ENCODE data around the gene ZNF526. TPM values are rescaled to one million over a fixed set of nuclear protein-coding genes. Genes with fewer than 3 reads are reported as not detected.

The ZNF526 gene
- total and polyA plus RNA-seq, 5 donors from 2014 or later, result 4.0 to 8.8 (median 5.8) TPM

DNA sequence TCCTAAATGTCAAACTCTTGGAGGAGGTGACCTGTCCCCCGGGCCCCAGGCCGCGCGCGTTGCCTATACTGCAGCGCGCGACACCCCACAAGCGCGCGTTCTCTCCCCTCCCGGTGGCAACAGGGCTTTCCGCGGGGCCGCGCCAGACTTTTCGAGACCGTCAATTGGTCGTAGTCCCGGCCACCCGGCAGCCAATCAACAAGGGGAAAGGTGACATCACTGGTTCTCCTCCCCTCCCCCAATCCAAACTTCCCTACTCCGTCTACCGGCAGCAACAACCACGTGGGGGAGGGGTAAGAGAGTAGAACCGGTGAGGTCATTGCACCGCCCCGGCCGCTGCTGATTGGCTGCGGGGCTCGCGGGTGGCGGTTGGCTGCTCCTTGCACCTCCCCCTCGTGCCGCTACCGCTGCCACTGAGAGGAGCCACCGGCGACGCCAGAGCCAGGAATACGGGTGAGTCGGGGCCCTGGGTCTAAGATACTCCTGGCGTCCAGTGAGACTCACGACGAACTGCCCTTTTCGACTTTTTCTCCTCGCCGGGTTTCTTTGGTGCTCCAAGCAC, 48.1 kb downstream of the ZNF526 start:
- Histone ChIP-seq H3K27ac (ENCODE audit: insufficient read depth, low read length, poor library complexity, severe bottlenecking) (peak overlapping the region; percentile 99), H3K4me3 (ENCODE audit: low read depth, low read length) (peak overlapping the region; percentile 88), H3K27me3 (ENCODE audit: control insufficient read depth, insufficient read depth, low read length) (no peaks in the 10 kb centered on the region), H3K36me3 (ENCODE audit: control insufficient read depth, insufficient read depth, low read length) (no peaks in the 10 kb centered on the region), H3K4me1 (ENCODE audit: control insufficient read depth, insufficient read depth, low read length, poor library complexity, severe bottlenecking) (peaks cover 30% of the 10 kb centered on the region), H3K9me3 (ENCODE audit: control insufficient read depth in 2 of 2, low read length in 2 of 2) (no peaks in the 10 kb centered on the region)
- peak; percentile 99 to 100 (median 100) for DNase-seq
- no peaks in the 10 kb centered on the region for H3K9me3 Mint-ChIP-seq
- H3K4me3 Mint-ChIP-seq, result no peak overlapping the region
- no peaks in the 10 kb centered on the region for H3K27me3 Mint-ChIP-seq
- no peaks in the 10 kb centered on the region for H3K36me3 Mint-ChIP-seq
- H3K27ac Mint-ChIP-seq, result no peak overlapping the region
- ATAC-seq (ENCODE audit: low read depth in 2 of 2), result peak; percentile 59 to 61
- peaks cover 0 to 24% (median 16%) of the 10 kb centered on the region in 4 donors for H3K4me1 Mint-ChIP-seq

- Histone ChIP-seq H3K4me1 (ENCODE audit: control insufficient read depth, insufficient read depth, low read length, poor library complexity, severe bottlenecking) (peaks cover 30% of the 10 kb centered on the region), H3K9me3 (ENCODE audit: control insufficient read depth in 2 of 2, low read length in 2 of 2) (no peaks in the 10 kb centered on the region), H3K27me3 (ENCODE audit: control insufficient read depth, insufficient read depth, low read length) (no peaks in the 10 kb centered on the region), H3K36me3 (ENCODE audit: control insufficient read depth, insufficient read depth, low read length) (peaks cover 4% of the 10 kb centered on the region), H3K4me3 (ENCODE audit: low read depth, low read length) (peak within 1 kb of the TSS; percentile 88), H3K27ac (ENCODE audit: insufficient read depth, low read length, poor library complexity, severe bottlenecking) (peak within 1 kb of the TSS; percentile 99)
- ATAC-seq (ENCODE audit: low read depth in 2 of 2) (peak; percentile 83 to 86), DNase-seq (peak; percentile 98 to 100 (median 100))
- H3K36me3 Mint-ChIP-seq, result no peaks in the 10 kb centered on the region
- no peaks in the 10 kb centered on the region for H3K27me3 Mint-ChIP-seq
- H3K27ac Mint-ChIP-seq, result peak within 1 kb of the TSS in 2 of 3 donors; percentile 98 to 99
- no peaks in the 10 kb centered on the region for H3K9me3 Mint-ChIP-seq
- peaks cover 0 to 24% (median 16%) of the 10 kb centered on the region in 4 donors for H3K4me1 Mint-ChIP-seq
- H3K4me3 Mint-ChIP-seq, result peak within 1 kb of the TSS; percentile 90 to 98 (median 92)
Measured at GRCh38 chr19:42268704-42269477, 48.8 kb downstream of the ZNF526 start, which contains the start of gene CIC. CIC (plus strand) TSS chr19:42269252; CDS start chr19:42271784, 2,532 bp downstream.

DNA sequence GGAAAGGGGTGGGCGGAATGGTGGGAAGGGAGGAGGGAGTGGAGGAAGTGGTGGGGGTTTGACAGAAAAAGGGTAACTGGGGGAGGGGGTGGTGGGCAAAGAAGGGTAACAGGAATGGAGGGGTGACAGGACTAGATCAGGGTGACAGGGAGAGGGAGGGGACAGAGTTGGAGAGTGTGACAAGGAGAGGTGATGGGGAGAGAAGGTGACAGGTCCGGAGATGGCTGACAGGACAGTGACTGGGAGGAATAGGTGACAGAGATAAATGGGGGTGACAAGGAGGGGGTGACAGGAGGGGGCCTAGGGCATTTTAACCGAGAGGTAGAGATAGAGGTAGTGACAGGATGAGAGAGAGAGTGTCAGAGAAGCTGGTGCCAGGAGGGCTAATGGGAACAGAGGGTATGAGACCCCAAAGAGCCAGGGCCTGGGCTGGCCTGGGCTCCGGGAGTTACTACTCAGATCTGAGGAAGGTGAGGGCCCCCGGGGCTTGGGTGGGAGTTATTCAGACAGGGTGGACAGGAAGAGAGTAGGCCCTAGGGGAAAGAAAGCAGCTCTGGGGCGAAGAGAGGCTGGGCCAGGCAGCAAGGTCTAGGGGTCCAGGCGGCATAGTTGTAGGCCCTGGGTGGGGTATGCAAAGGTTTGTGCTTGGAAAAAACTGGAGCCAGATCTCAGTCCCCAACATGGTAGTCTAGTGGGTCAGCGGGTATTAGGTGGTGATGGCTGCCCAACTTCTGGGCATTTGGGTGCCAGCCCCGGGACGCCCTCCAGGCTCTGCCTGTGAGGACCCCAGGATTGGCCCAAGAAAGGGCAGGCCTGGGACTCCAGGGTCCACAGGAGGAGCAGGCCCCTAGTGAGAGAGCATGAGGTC, 49.6 kb downstream of the ZNF526 start:
- ATAC-seq (ENCODE audit: low read depth in 2 of 2), result no peak
- Mint-ChIP-seq H3K4me1 (peaks cover 0 to 26% (median 18%) of the 10 kb centered on the region in 4 donors), H3K9me3 (no peaks in the 10 kb centered on the region), H3K27ac (peak overlapping the region in 2 of 3 donors; percentile 98 to 99), H3K27me3 (no peaks in the 10 kb centered on the region), H3K4me3 (peak overlapping the region; percentile 90 to 98 (median 92)), H3K36me3 (peaks cover 3% of the 10 kb centered on the region)
- Histone ChIP-seq H3K9me3 (ENCODE audit: control insufficient read depth in 2 of 2, low read length in 2 of 2) (no peaks in the 10 kb centered on the region), H3K27ac (ENCODE audit: insufficient read depth, low read length, poor library complexity, severe bottlenecking) (peak overlapping the region; percentile 99), H3K4me1 (ENCODE audit: control insufficient read depth, insufficient read depth, low read length, poor library complexity, severe bottlenecking) (peaks cover 30% of the 10 kb centered on the region), H3K36me3 (ENCODE audit: control insufficient read depth, insufficient read depth, low read length) (peaks cover 9% of the 10 kb centered on the region), H3K4me3 (ENCODE audit: low read depth, low read length) (peak overlapping the region; percentile 84), H3K27me3 (ENCODE audit: control insufficient read depth, insufficient read depth, low read length) (no peaks in the 10 kb centered on the region)
- no peak for DNase-seq

- Mint-ChIP-seq H3K27me3 (no peaks in the 10 kb centered on the region), H3K27ac (peak overlapping the region in 2 of 3 donors; percentile 98 to 99), H3K9me3 (no peaks in the 10 kb centered on the region), H3K4me3 (peak overlapping the region; percentile 90 to 98 (median 92)), H3K4me1 (peaks cover 0 to 32% (median 24%) of the 10 kb centered on the region in 4 donors), H3K36me3 (peaks cover 9% of the 10 kb centered on the region)
- no peaks in the 10 kb centered on the region for H3K27me3 ChIP-seq (ENCODE audit: control insufficient read depth, insufficient read depth, low read length)
- H3K36me3 ChIP-seq (ENCODE audit: control insufficient read depth, insufficient read depth, low read length), result peaks cover 11% of the 10 kb centered on the region
- ATAC-seq (ENCODE audit: low read depth in 2 of 2) (no peak), DNase-seq (peak; percentile 58 to 88 (median 66))
- peak overlapping the region; percentile 99 for H3K27ac ChIP-seq (ENCODE audit: insufficient read depth, low read length, poor library complexity, severe bottlenecking)
- peak overlapping the region; percentile 84 for H3K4me3 ChIP-seq (ENCODE audit: low read depth, low read length)
- no peaks in the 10 kb centered on the region for H3K9me3 ChIP-seq (ENCODE audit: control insufficient read depth in 2 of 2, low read length in 2 of 2)
- H3K4me1 ChIP-seq (ENCODE audit: control insufficient read depth, insufficient read depth, low read length, poor library complexity, severe bottlenecking), result peaks cover 35% of the 10 kb centered on the region
Measured at GRCh38 chr19:42270346-42271044, 50.4 kb downstream of the ZNF526 start.

- H3K4me1 ChIP-seq (ENCODE audit: control insufficient read depth, insufficient read depth, low read length, poor library complexity, severe bottlenecking), result peaks cover 38% of the 10 kb centered on the region
- DNase-seq (no peak), ATAC-seq (ENCODE audit: low read depth in 2 of 2) (no peak)
- Mint-ChIP-seq H3K4me1 (peaks cover 0 to 36% (median 27%) of the 10 kb centered on the region in 4 donors), H3K9me3 (no peaks in the 10 kb centered on the region), H3K27ac (peak overlapping the region in 2 of 3 donors; percentile 25 to 63), H3K27me3 (no peaks in the 10 kb centered on the region), H3K4me3 (peak overlapping the region; percentile 59 to 93 (median 78)), H3K36me3 (peaks cover 11% of the 10 kb centered on the region)
- H3K9me3 ChIP-seq (ENCODE audit: control insufficient read depth in 2 of 2, low read length in 2 of 2), result no peaks in the 10 kb centered on the region
- H3K27me3 ChIP-seq (ENCODE audit: control insufficient read depth, insufficient read depth, low read length), result no peaks in the 10 kb centered on the region
- peaks cover 11% of the 10 kb centered on the region for H3K36me3 ChIP-seq (ENCODE audit: control insufficient read depth, insufficient read depth, low read length)
- H3K4me3 ChIP-seq (ENCODE audit: low read depth, low read length), result peak overlapping the region; percentile 53
- peak overlapping the region; percentile 99 for H3K27ac ChIP-seq (ENCODE audit: insufficient read depth, low read length, poor library complexity, severe bottlenecking)
Measured at GRCh38 chr19:42271045-42271419, 50.9 kb downstream of the ZNF526 start.

- DNase-seq (no peak), ATAC-seq (ENCODE audit: low read depth in 2 of 2) (no peak)
- Histone ChIP-seq H3K36me3 (ENCODE audit: control insufficient read depth, insufficient read depth, low read length) (peaks cover 11% of the 10 kb centered on the region), H3K4me1 (ENCODE audit: control insufficient read depth, insufficient read depth, low read length, poor library complexity, severe bottlenecking) (peaks cover 48% of the 10 kb centered on the region), H3K9me3 (ENCODE audit: control insufficient read depth in 2 of 2, low read length in 2 of 2) (no peaks in the 10 kb centered on the region), H3K27ac (ENCODE audit: insufficient read depth, low read length, poor library complexity, severe bottlenecking) (peak overlapping the region; percentile 99), H3K4me3 (ENCODE audit: low read depth, low read length) (no peak overlapping the region), H3K27me3 (ENCODE audit: control insufficient read depth, insufficient read depth, low read length) (no peaks in the 10 kb centered on the region)
- H3K36me3 Mint-ChIP-seq, result peaks cover 14% of the 10 kb centered on the region
- no peak overlapping the region for H3K27ac Mint-ChIP-seq
- peaks cover 0 to 2% (median 0%) of the 10 kb centered on the region in 7 donors for H3K9me3 Mint-ChIP-seq
- peak overlapping the region in 1 of 4 donors; percentile 83 for H3K4me3 Mint-ChIP-seq
- H3K4me1 Mint-ChIP-seq, result peaks cover 0 to 46% (median 33%) of the 10 kb centered on the region in 4 donors
- H3K27me3 Mint-ChIP-seq, result no peaks in the 10 kb centered on the region
Measured at GRCh38 chr19:42271861-42272534, 51.9 kb downstream of the ZNF526 start.

Data from CD4-positive, CD25-positive, alpha-beta regulatory T cell (primary cell).